ENCODE measurements around the gene A3GALT2.

GRCh38 chr1:33368431-33368830, 47.5 kb upstream of the A3GALT2 start:
- TF ChIP-seq EP300 (IDR thresholded peaks at IDR 0.05; ENCODE audit: low read depth) (no peak), POLR2A (IDR thresholded peaks at IDR 0.05) (no peak), CTCF (IDR thresholded peaks at IDR 0.05) (no peak), POLR2AphosphoS5 (IDR thresholded peaks at IDR 0.05) (no peak)

Data from transverse colon (tissue), 4 donors.